ENCODE results near the gene FOXM1. TPM values are rescaled to one million over a fixed set of nuclear protein-coding genes. Genes with fewer than 3 reads are reported as not detected.

The FOXM1 gene
- total and polyA plus RNA-seq, 2 of the 13 experiments (the other 11 are each of a cell fraction or from before 2014, with no cell fraction given) = 17.1 to 25.9 TPM

- TF ChIP-seq HES4 (CRISPR knock-in tag; IDR thresholded peaks at IDR 0.05; ENCODE audit: borderline replicate concordance) = no peak
- peak; percentile 59; the same call in 1 of the 2 replicates for TF ChIP-seq KLF11 (CRISPR knock-in tag; IDR thresholded peaks at IDR 0.05)
- TF ChIP-seq SATB2 (CRISPR knock-in tag; IDR thresholded peaks at IDR 0.05) = 0 out of 2 replicates have a peak, but pooled peaks have one; percentile 61
- TF ChIP-seq ZNF335 (CRISPR knock-in tag; IDR thresholded peaks at IDR 0.05) = peak; percentile 77
- TF ChIP-seq ZNF143 (CRISPR knock-in tag; IDR thresholded peaks at IDR 0.05) = peak; percentile 74
- no peak for TF ChIP-seq ZNF660 (CRISPR knock-in tag; IDR thresholded peaks at IDR 0.05; ENCODE audit: borderline replicate concordance, low read depth)
- TF ChIP-seq GTF2F1 (IDR thresholded peaks at IDR 0.05; ENCODE audit: low read length) = peak; percentile 57; the same call in 1 of the 2 replicates
- TF ChIP-seq ZNF558 (CRISPR knock-in tag; IDR thresholded peaks at IDR 0.05; ENCODE audit: borderline replicate concordance) = peak; percentile 88; the same call in 1 of the 2 replicates
- peak; percentile 77 for TF ChIP-seq TGIF2 (CRISPR knock-in tag; IDR thresholded peaks at IDR 0.05)
- TF ChIP-seq ZNF446 (CRISPR knock-in tag; IDR thresholded peaks at IDR 0.05) = no peak
- TF ChIP-seq ZSCAN31 (CRISPR knock-in tag; IDR thresholded peaks at IDR 0.05; ENCODE audit: low read depth) = no peak
- no peak for TF ChIP-seq FOXO4 (CRISPR knock-in tag; conservative IDR thresholded peaks at IDR 0.05)
- peak; percentile 94 for TF ChIP-seq HDAC1 (CRISPR knock-in tag; IDR thresholded peaks at IDR 0.05)
- peak; percentile 74; the same call in 1 of the 2 replicates for TF ChIP-seq ZNF572 (CRISPR knock-in tag; IDR thresholded peaks at IDR 0.05)
- peak; percentile 58; the same call in 1 of the 2 replicates for TF ChIP-seq ZNF362 (CRISPR knock-in tag; IDR thresholded peaks at IDR 0.05; ENCODE audit: borderline replicate concordance)
- TF ChIP-seq ZNF121 (CRISPR knock-in tag; IDR thresholded peaks at IDR 0.05) = peak; percentile 54; the same call in 1 of the 2 replicates
- TF ChIP-seq GLI4 (CRISPR knock-in tag; IDR thresholded peaks at IDR 0.05; ENCODE audit: borderline replicate concordance) = no peak
- peak; percentile 40; the same call in 1 of the 2 replicates for TF ChIP-seq ZNF44 (CRISPR knock-in tag; IDR thresholded peaks at IDR 0.05)
- TF ChIP-seq MYNN (CRISPR knock-in tag; IDR thresholded peaks at IDR 0.05; ENCODE audit: low read depth) = no peak
- TF ChIP-seq SAFB2 (CRISPR knock-in tag; IDR thresholded peaks at IDR 0.05; ENCODE audit: borderline replicate concordance, low read depth) = peak; percentile 81; the same call in 1 of the 2 replicates
- 0 out of 2 replicates have a peak, but pooled peaks have one; percentile 82 for TF ChIP-seq ATF5 (CRISPR knock-in tag; IDR thresholded peaks at IDR 0.05; ENCODE audit: low read depth)
Measured at GRCh38 chr12:2812290-2813213, 64.4 kb downstream of the FOXM1 start, which contains the start of gene ITFG2 (continued).
